ENCODE results near the gene MAPK10.

- no peak for TF ChIP-seq POLR2A (IDR thresholded peaks at IDR 0.05; ENCODE audit: extremely low read depth, insufficient read length)
- TF ChIP-seq CTCF (IDR thresholded peaks at IDR 0.05; ENCODE audit: low read depth, low read length) = no peak
Observed at GRCh38 chr4:86302251-86302650, 57.6 kb downstream of the MAPK10 start.

Measured in NB4 (cell line).